PFSK-1 (cell line): Measurements from ENCODE around the gene NISCH. TPM values are rescaled to one million over a fixed set of nuclear protein-coding genes. Genes with fewer than 3 reads are reported as not detected.

Experiments used
- FOXP2 ChIP-seq: optimal IDR thresholded peaks from 2 replicates; pipeline ENCODE3; 2011; ENCODE audit warnings: borderline replicate concordance, control low read depth, inconsistent platforms; ENCODE audit not compliant: insufficient read depth; ENCODE audit errors: extremely low read length, extremely low read depth
- POLR2AphosphoS5 ChIP-seq: IDR thresholded peaks from 2 replicates; pipeline ENCODE4 v1.6.1; 2012; ENCODE audit warnings: low read depth, mild to moderate bottlenecking, control low read depth, low read length, moderate library complexity
- SIN3A ChIP-seq: IDR thresholded peaks from 2 replicates; pipeline ENCODE4 v1.6.1; 2012; ENCODE audit warnings: mild to moderate bottlenecking, low read length, moderate library complexity, borderline replicate concordance; ENCODE audit not compliant: insufficient read depth
- TAF1 ChIP-seq: IDR thresholded peaks from 2 replicates; pipeline ENCODE4 v1.6.1; 2012; ENCODE audit warnings: low read length, control low read depth, borderline replicate concordance; ENCODE audit not compliant: insufficient read depth
- polyA plus RNA-seq: library from polyadenylated mRNA; unstranded; fragments of >200 nt; gene quantifications from one replicate; pipeline ENCODE4 v1.2.1, GENCODE V29; 2012; ENCODE audit warnings: low read depth, missing spikeins; ENCODE audit not compliant: insufficient read length
- TF ChIP-seq, protein P1 (sequence below), 2 experiments: IDR thresholded peaks; 2 replicates each; pipeline versions ENCODE4 v1.6.1 to v1.8.0; 2011 to 2012; ENCODE audit warnings: low read depth in 2 of 2, low read length in 2 of 2, control low read depth in 1 of 2, inconsistent platforms in 1 of 2, mild to moderate bottlenecking in 1 of 2, moderate library complexity in 1 of 2; ENCODE audit not compliant: insufficient read depth in 1 of 2

Gene NISCH
- polyA plus RNA-seq, result 51.1 TPM

DNA sequence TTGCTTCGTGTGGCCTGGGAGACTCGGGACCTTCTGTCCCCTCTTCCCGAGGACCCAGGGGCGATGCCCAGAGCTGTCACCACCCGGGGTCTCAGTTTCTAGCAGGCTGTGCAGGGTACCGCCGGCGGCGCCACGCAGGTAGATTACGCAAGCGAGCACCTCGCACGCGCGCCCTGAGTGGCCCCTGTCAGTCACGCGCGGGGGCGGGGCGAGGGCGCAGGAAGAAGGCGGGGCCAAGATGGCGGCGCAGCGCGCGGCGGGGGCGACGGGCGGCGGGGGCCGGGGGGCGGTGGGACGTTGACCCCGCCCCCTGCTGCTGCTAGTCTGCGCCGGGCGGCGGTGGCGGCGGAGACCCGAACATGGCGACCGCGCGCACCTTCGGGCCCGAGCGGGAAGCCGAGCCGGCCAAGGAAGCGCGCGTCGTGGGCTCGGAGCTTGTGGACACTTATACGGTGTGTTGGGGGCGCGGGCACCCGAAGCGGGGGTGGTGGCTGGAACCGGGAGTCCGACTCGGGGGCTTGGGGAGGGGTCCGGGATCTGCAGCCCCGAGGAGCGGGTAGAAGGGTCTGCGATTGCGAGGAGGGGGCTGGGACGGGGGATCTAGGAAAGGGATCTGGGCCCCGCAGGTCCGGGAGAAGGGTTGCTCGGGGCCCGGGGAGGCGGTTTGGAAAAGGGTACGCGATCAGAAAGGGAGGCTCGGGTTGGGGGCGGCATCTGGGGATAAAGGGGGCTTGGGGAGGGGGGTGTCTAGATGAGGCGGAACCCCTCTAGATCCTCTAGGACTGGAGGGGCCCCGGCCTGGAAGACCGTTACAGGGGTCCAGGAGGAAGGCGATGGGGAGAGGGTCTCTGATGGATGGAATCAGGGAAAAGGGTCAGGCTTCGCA is at the start of gene NISCH:
Gene NISCH, plus strand, starts transcription at position 322 of the 886 bp plus-strand sequence. Its CDS starts 38 bp downstream, at position 360.
- peak; percentile 65 for TF ChIP-seq FOXP2
- peak; percentile 57; the same call in 1 of the 2 replicates for TF ChIP-seq POLR2AphosphoS5
- TF ChIP-seq, protein P1, sequence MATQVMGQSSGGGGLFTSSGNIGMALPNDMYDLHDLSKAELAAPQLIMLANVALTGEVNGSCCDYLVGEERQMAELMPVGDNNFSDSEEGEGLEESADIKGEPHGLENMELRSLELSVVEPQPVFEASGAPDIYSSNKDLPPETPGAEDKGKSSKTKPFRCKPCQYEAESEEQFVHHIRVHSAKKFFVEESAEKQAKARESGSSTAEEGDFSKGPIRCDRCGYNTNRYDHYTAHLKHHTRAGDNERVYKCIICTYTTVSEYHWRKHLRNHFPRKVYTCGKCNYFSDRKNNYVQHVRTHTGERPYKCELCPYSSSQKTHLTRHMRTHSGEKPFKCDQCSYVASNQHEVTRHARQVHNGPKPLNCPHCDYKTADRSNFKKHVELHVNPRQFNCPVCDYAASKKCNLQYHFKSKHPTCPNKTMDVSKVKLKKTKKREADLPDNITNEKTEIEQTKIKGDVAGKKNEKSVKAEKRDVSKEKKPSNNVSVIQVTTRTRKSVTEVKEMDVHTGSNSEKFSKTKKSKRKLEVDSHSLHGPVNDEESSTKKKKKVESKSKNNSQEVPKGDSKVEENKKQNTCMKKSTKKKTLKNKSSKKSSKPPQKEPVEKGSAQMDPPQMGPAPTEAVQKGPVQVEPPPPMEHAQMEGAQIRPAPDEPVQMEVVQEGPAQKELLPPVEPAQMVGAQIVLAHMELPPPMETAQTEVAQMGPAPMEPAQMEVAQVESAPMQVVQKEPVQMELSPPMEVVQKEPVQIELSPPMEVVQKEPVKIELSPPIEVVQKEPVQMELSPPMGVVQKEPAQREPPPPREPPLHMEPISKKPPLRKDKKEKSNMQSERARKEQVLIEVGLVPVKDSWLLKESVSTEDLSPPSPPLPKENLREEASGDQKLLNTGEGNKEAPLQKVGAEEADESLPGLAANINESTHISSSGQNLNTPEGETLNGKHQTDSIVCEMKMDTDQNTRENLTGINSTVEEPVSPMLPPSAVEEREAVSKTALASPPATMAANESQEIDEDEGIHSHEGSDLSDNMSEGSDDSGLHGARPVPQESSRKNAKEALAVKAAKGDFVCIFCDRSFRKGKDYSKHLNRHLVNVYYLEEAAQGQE (IDR thresholded peaks at IDR 0.05; ENCODE audit: insufficient read depth in 1 of 2, low read depth in 2 of 2, low read length in 2 of 2), result no peak
- peak; percentile 61; the same call in 1 of the 2 replicates for TF ChIP-seq SIN3A
- peak; percentile 65; the same call in 1 of the 2 replicates for TF ChIP-seq TAF1

- TF ChIP-seq, protein P1 (IDR thresholded peaks at IDR 0.05; ENCODE audit: insufficient read depth in 1 of 2, low read depth in 2 of 2, low read length in 2 of 2), result no peak
- TF ChIP-seq TAF1, result no peak
- TF ChIP-seq FOXP2, result no peak
- TF ChIP-seq SIN3A, result no peak
Measured at GRCh38 chr3:52406231-52406661, 49.2 kb upstream of the NISCH start.

- TF ChIP-seq, protein P1 (IDR thresholded peaks at IDR 0.05; ENCODE audit: insufficient read depth in 1 of 2, low read depth in 2 of 2, low read length in 2 of 2), result no peak
- no peak for TF ChIP-seq TAF1
- TF ChIP-seq SIN3A, result no peak
- TF ChIP-seq POLR2AphosphoS5, result no peak
- no peak for TF ChIP-seq FOXP2
Measured at GRCh38 chr3:52406791-52407510, 48.5 kb upstream of the NISCH start.

GRCh38 chr3:52407779-52408178 is 47.6 kb upstream of the NISCH start:
- TF ChIP-seq, protein P1 (IDR thresholded peaks at IDR 0.05; ENCODE audit: insufficient read depth in 1 of 2, low read depth in 2 of 2, low read length in 2 of 2), result no peak
- TF ChIP-seq POLR2AphosphoS5, result no peak
- no peak for TF ChIP-seq SIN3A
- no peak for TF ChIP-seq TAF1
- TF ChIP-seq FOXP2, result no peak
